A549 (cell line): ENCODE measurements around the gene SLC12A8.

Source experiments
- CTCF ChIP-seq: fragments of >200 bp; sonication (Bioruptor Twin); formaldehyde crosslinking; IDR thresholded peaks from 3 replicates; pipeline ENCODE4 v1.5.1; 2016
- EP300 ChIP-seq, 2 experiments: fragments of >200 bp; sonication (Bioruptor Twin); formaldehyde crosslinking; IDR thresholded peaks; 2 replicates in 1 of 2; 3 replicates in 1 of 2; pipeline ENCODE4 v1.6.1; 2016 to 2017
- PHF8 ChIP-seq: fragments of 200-600 bp; sonication (generic); IDR thresholded peaks from 2 replicates; pipeline ENCODE4 v1.6.1; 2016; ENCODE audit warnings: low read depth, mild to moderate bottlenecking, antibody characterized with exemption, moderate library complexity, borderline replicate concordance
- POLR2A ChIP-seq: IDR thresholded peaks from 2 replicates; pipeline ENCODE4 v1.6.1; 2012; ENCODE audit warnings: mild to moderate bottlenecking, low read length
- RFX5 ChIP-seq: fragments of 450-650 bp; IDR thresholded peaks from 2 replicates; pipeline ENCODE4 v1.7.1; 2014; ENCODE audit warnings: antibody characterized with exemption, mild to moderate bottlenecking, moderate library complexity
- SMC3 ChIP-seq: fragments of >200 bp; sonication (Bioruptor Twin); formaldehyde crosslinking; IDR thresholded peaks from 3 replicates; pipeline ENCODE4 v1.6.1; 2018; ENCODE audit warnings: inconsistent platforms
- TF ChIP-seq, protein P1 (sequence below): fragments of >200 bp; sonication (Bioruptor Twin); formaldehyde crosslinking; IDR thresholded peaks from 3 replicates; pipeline ENCODE4 v1.6.1; 2016

DNA sequence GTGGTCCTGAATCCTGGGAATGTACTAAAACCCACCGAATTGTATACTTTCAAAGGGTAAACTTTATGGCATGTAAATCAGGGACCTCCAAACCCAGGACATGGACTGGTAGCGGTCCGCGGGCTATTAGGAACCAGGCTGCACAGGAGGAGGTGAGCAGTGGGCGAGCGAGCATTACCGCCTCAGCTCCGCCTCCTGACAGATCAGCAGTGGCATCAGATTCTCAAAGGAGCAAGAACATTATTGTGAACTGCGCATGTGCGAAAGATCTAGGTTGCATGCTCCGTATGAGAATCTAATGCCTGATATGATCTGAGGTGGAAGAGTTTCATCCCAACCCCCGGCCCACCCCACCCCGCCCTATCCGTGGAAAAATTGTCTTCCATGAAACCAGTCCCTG lies 178.9 kb downstream of the SLC12A8 start:
- TF ChIP-seq RFX5 = no peak
- TF ChIP-seq CTCF = no peak
- TF ChIP-seq EP300 (IDR thresholded peaks at IDR 0.05) = no peak
- TF ChIP-seq, protein P1, sequence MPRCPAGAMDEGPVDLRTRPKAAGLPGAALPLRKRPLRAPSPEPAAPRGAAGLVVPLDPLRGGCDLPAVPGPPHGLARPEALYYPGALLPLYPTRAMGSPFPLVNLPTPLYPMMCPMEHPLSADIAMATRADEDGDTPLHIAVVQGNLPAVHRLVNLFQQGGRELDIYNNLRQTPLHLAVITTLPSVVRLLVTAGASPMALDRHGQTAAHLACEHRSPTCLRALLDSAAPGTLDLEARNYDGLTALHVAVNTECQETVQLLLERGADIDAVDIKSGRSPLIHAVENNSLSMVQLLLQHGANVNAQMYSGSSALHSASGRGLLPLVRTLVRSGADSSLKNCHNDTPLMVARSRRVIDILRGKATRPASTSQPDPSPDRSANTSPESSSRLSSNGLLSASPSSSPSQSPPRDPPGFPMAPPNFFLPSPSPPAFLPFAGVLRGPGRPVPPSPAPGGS = no peak
- TF ChIP-seq SMC3 = no peak
- no peak for TF ChIP-seq POLR2A
- TF ChIP-seq PHF8 = no peak
